Heart left ventricle (tissue), 13 donors: ENCODE measurements around the gene SLC16A10.

Source experiments
- CTCF ChIP-seq, 12 donors: fragments of 200-600 bp; sonication (generic) in 4 of 12; IDR thresholded peaks; one replicate each; pipeline versions ENCODE4 v1.5.0 to v1.8.0; 2018 to 2022; ENCODE audit warnings: antibody characterized with exemption in 12 of 12, mild to moderate bottlenecking in 5 of 12
- POLR2A ChIP-seq, 2 donors: fragments of 450-650 bp; IDR thresholded peaks; one replicate each; pipeline ENCODE4 v1.6.1; 2017; ENCODE audit warnings: antibody characterized with exemption in 2 of 2, mild to moderate bottlenecking in 2 of 2, moderate library complexity in 2 of 2
- donor health status: ischemic (EF 13 %, LVEDD 7.1; RV severe dilation, severe dysfunction).
- donor health status: DM: no; HTN: yes; CAD: no.
- donor health status: DM: no; HTN: no; CAD: no.
- donor health status: ischemic (EF 25% LVEDD 6.9; RV normal size, moderate dysfunction).
- donor health status: ischemic (EF 25% LVEDD 5.7; RV mildly dilated, moderate dysfunction).
- donor health status: ischemic (EF 35%, LVEDD 5.7; RV mildly dilated, moderate dysfunction).
- donor health status: nonischemic (EF 11% LVEDD 7.7; RV severe dilation, severe dysfunction).
- donor health status: DM: yes; HTN: yes; CAD: no.
- donor health status: PGD.
- donor health status: ischemic (EF 29% LVEDD 5.4; RV normal size, mild dysfunction).
- donor health status: nonischemic (EF 23%, LVEDD 6.1; RV moderate dilation, normal function).

- TF ChIP-seq CTCF (IDR thresholded peaks at IDR 0.05) (no peak), POLR2A (IDR thresholded peaks at IDR 0.05) (no peak)
These were observed 618 bp upstream of the SLC16A10 start for GRCh38 chr6:111086685-111087084.
